Upper lobe of left lung (tissue), 4 donors: Measurements from ENCODE around the gene TRIM7.

Experiments used
- POLR2AphosphoS5 ChIP-seq, 2 donors: sonication (generic); formaldehyde crosslinking; IDR thresholded peaks; one replicate each; pipeline ENCODE4 v1.5.1; 2017; ENCODE audit warnings: antibody characterized with exemption in 2 of 2
- TF ChIP-seq, protein P1 (sequence below), 6 experiments: fragments of 450-650 bp in 4 of 6; fragments of 200-600 bp in 2 of 6; sonication (generic) in 2 of 6; IDR thresholded peaks; one replicate each; pipeline ENCODE4 v1.5.1; 2016 to 2019; ENCODE audit warnings: antibody characterized with exemption in 6 of 6

DNA sequence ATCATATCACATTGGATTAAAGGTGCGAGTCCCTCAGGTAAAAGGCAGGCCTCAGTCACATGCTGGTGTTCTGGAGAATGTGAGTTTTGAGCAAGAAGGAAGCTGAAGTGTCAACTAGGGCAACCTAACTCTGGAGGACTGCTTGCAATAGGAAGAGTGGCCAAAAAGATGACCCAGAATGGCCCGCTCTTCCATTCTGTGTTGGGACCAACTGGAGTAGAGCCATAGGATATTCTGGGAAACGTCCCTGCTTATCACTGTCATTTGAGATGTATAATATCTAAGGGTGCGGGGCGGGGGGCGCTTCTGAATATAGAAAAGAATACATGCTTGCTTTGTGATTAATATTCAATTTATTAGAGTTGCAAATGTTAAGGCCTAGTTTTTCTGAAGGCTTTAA, 7.1 kb upstream of the TRIM7 start:
- TF ChIP-seq, protein P1, sequence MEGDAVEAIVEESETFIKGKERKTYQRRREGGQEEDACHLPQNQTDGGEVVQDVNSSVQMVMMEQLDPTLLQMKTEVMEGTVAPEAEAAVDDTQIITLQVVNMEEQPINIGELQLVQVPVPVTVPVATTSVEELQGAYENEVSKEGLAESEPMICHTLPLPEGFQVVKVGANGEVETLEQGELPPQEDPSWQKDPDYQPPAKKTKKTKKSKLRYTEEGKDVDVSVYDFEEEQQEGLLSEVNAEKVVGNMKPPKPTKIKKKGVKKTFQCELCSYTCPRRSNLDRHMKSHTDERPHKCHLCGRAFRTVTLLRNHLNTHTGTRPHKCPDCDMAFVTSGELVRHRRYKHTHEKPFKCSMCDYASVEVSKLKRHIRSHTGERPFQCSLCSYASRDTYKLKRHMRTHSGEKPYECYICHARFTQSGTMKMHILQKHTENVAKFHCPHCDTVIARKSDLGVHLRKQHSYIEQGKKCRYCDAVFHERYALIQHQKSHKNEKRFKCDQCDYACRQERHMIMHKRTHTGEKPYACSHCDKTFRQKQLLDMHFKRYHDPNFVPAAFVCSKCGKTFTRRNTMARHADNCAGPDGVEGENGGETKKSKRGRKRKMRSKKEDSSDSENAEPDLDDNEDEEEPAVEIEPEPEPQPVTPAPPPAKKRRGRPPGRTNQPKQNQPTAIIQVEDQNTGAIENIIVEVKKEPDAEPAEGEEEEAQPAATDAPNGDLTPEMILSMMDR (IDR thresholded peaks at IDR 0.05): no peak
- TF ChIP-seq POLR2AphosphoS5 (IDR thresholded peaks at IDR 0.05): no peak
